Neural cell (in vitro differentiated cells): ENCODE results near the gene SMAD9. TPM values are rescaled to one million over a fixed set of nuclear protein-coding genes. Genes with fewer than 3 reads are reported as not detected.

Experiments used
- H2AFZ ChIP-seq: fragments of 200-600, 300-800 bp; sonication (generic), shearing (Covaris generic); 2 replicates; pipeline ENCODE4 v1.6.0; 2014; ENCODE audit warnings: low read depth, mild to moderate bottlenecking, antibody characterized with exemption, low read length, moderate library complexity
- H3F3A ChIP-seq: fragments of 200-600 bp; shearing (Covaris generic); 2 replicates; pipeline ENCODE4 v1.6.1; 2016; ENCODE audit warnings: mild to moderate bottlenecking, moderate library complexity, mixed read lengths, antibody characterized with exemption, low read length; ENCODE audit not compliant: insufficient read depth, poor library complexity, severe bottlenecking
- H3K27ac ChIP-seq: fragments of 200-600, 300-800 bp; sonication (generic), shearing (Covaris generic); 2 replicates; pipeline ENCODE4 v1.5.1; 2014; ENCODE audit warnings: mild to moderate bottlenecking, low read length, moderate library complexity
- H3K27me3 ChIP-seq: fragments of 300-800, 200-600 bp; sonication (generic), shearing (Covaris generic); 2 replicates; pipeline ENCODE4 v1.6.0; 2014; ENCODE audit warnings: mild to moderate bottlenecking, low read depth, low read length, moderate library complexity; ENCODE audit not compliant: insufficient read depth
- H3K36me3 ChIP-seq: fragments of 300-800, 200-600 bp; sonication (generic), shearing (Covaris generic); 2 replicates; pipeline ENCODE4 v1.5.1; 2014; ENCODE audit warnings: mild to moderate bottlenecking, antibody characterized with exemption, low read length, moderate library complexity; ENCODE audit not compliant: insufficient read depth
- H3K4me2 ChIP-seq: fragments of 300-800, 200-600 bp; sonication (generic), shearing (Covaris generic); 2 replicates; pipeline ENCODE4 v1.6.0; 2014; ENCODE audit warnings: mild to moderate bottlenecking, low read length
- H3K4me3 ChIP-seq: fragments of 300-800, 200-600 bp; sonication (generic), shearing (Covaris generic); 2 replicates; pipeline ENCODE4 v1.5.1; 2014; ENCODE audit warnings: mild to moderate bottlenecking, low read length, moderate library complexity
- H3K79me2 ChIP-seq: fragments of 200-600 bp; shearing (Covaris generic); replicated peaks from 2 replicates; pipeline ENCODE4 v1.6.0; 2014; ENCODE audit warnings: mild to moderate bottlenecking, low read length, moderate library complexity; ENCODE audit not compliant: insufficient read depth
- H3K9ac ChIP-seq: fragments of 300-800, 200-600 bp; sonication (generic), shearing (Covaris generic); 2 replicates; pipeline ENCODE4 v1.6.1; 2016; ENCODE audit warnings: mild to moderate bottlenecking, low read length, mixed read lengths
- H3K9me2 ChIP-seq: fragments of 200-600 bp; shearing (Covaris generic); 2 replicates; pipeline ENCODE4 v1.6.1; 2016; ENCODE audit warnings: mild to moderate bottlenecking, low read length, mixed read lengths; ENCODE audit not compliant: insufficient read depth
- H3K9me3 ChIP-seq: fragments of 200-600, 300-800 bp; sonication (generic), shearing (Covaris generic); 2 replicates; pipeline ENCODE4 v1.6.1; 2016; ENCODE audit warnings: mild to moderate bottlenecking, mixed run types, low read length, moderate library complexity, mixed read lengths
- H4K20me1 ChIP-seq: fragments of 200-600 bp; shearing (Covaris generic); 2 replicates; pipeline ENCODE4 v1.6.1; 2016; ENCODE audit warnings: mild to moderate bottlenecking, mixed run types; ENCODE audit not compliant: insufficient read depth
- CTCF ChIP-seq: fragments of 450-650 bp; IDR thresholded peaks from 2 replicates; pipeline ENCODE4 v1.5.1; 2014; ENCODE audit warnings: antibody characterized with exemption, mild to moderate bottlenecking, moderate library complexity; ENCODE audit not compliant: poor library complexity, severe bottlenecking
- EP300 ChIP-seq: fragments of 450-650 bp; conservative IDR thresholded peaks from 2 replicates; pipeline ENCODE4 v1.6.1; 2014; ENCODE audit warnings: antibody characterized with exemption, mild to moderate bottlenecking, moderate library complexity; ENCODE audit not compliant: poor library complexity, severe bottlenecking
- EZH2 ChIP-seq: fragments of 200-600, 300-800 bp; shearing (Covaris generic), sonication (generic); IDR thresholded peaks from 2 replicates; pipeline ENCODE4 v1.6.1; 2014; ENCODE audit warnings: antibody characterized with exemption, low read length, borderline replicate concordance, mild to moderate bottlenecking; ENCODE audit not compliant: insufficient read depth, poor library complexity, severe bottlenecking
- MXI1 ChIP-seq: fragments of 450-650 bp; conservative IDR thresholded peaks from 2 replicates; pipeline ENCODE4 v1.6.1; 2014; ENCODE audit warnings: antibody characterized with exemption, mild to moderate bottlenecking; ENCODE audit not compliant: poor library complexity, severe bottlenecking
- POLR2AphosphoS5 ChIP-seq: IDR thresholded peaks from 2 replicates; pipeline ENCODE4 v1.6.1; 2012
- RAD21 ChIP-seq: fragments of 450-650 bp; conservative IDR thresholded peaks from 2 replicates; pipeline ENCODE4 v1.6.1; 2014; ENCODE audit warnings: antibody characterized with exemption, mild to moderate bottlenecking, moderate library complexity
- REST ChIP-seq: IDR thresholded peaks from 2 replicates; pipeline ENCODE4 v1.6.1; 2012; ENCODE audit warnings: borderline replicate concordance
- SMC3 ChIP-seq: fragments of 450-650 bp; conservative IDR thresholded peaks from 2 replicates; pipeline ENCODE4 v1.6.1; 2014; ENCODE audit warnings: antibody characterized with exemption, mild to moderate bottlenecking, moderate library complexity; ENCODE audit not compliant: poor library complexity
- TAF1 ChIP-seq: IDR thresholded peaks from 2 replicates; pipeline ENCODE4 v1.6.1; 2012; ENCODE audit warnings: low read depth
- polyA plus RNA-seq: library from polyadenylated mRNA; depleted of rRNA; stranded (reverse); fragments of >200 nt; gene quantifications from 2 replicates; pipeline ENCODE4 v1.2.3, GENCODE V29; 2014

SMAD9 gene
- polyA plus RNA-seq, 1 donor from 2014 or later = 2.5 TPM

- Histone ChIP-seq H3K9ac (no peak overlapping the region), H3K27ac (no peak overlapping the region), H3K9me2 (no peaks in the 10 kb centered on the region), H3K4me2 (peak overlapping the region; percentile 13), H3K9me3 (no peaks in the 10 kb centered on the region), H3K4me3 (peak overlapping the region; percentile 20), H3K36me3 (peaks cover 7% of the 10 kb centered on the region), H3K27me3 (no peaks in the 10 kb centered on the region), H4K20me1 (no peaks in the 10 kb centered on the region), H3F3A (no peaks in the 10 kb centered on the region), H3K79me2 (peaks cover 47% of the 10 kb centered on the region), H2AFZ (no peak overlapping the region)
- TF ChIP-seq SMC3 (no peak), REST (no peak), MXI1 (no peak), RAD21 (no peak), CTCF (no peak), TAF1 (no peak), POLR2AphosphoS5 (no peak), EZH2 (no peak), EP300 (no peak)
Observed at GRCh38 chr13:36822785-36823184, 97.3 kb downstream of the SMAD9 start.

- H3K4me2 ChIP-seq = peak overlapping the region; percentile 95
- peak overlapping the region; percentile 86 for H3K9ac ChIP-seq
- no peaks in the 10 kb centered on the region for H3K9me3 ChIP-seq
- H3F3A ChIP-seq = no peaks in the 10 kb centered on the region
- no peak overlapping the region for H2AFZ ChIP-seq
- H4K20me1 ChIP-seq = no peaks in the 10 kb centered on the region
- H3K36me3 ChIP-seq = peaks cover 7% of the 10 kb centered on the region
- H3K79me2 ChIP-seq = peaks cover 44% of the 10 kb centered on the region
- H3K9me2 ChIP-seq = no peaks in the 10 kb centered on the region
- peak overlapping the region; percentile 85 for H3K4me3 ChIP-seq
- no peaks in the 10 kb centered on the region for H3K27me3 ChIP-seq
- no peak for TF ChIP-seq CTCF
- no peak for TF ChIP-seq REST
- TF ChIP-seq POLR2AphosphoS5 = no peak
- no peak for TF ChIP-seq SMC3
- no peak for TF ChIP-seq TAF1
- no peak for TF ChIP-seq EP300
- no peak for TF ChIP-seq RAD21
- no peak for TF ChIP-seq MXI1
- TF ChIP-seq EZH2 = no peak
- H3K27ac ChIP-seq = no peak overlapping the region
Observed at GRCh38 chr13:36820222-36820621, 99.8 kb downstream of the SMAD9 start.
